ENCODE measurements around the gene SMYD2. TPM values are rescaled to one million over a fixed set of nuclear protein-coding genes. Genes with fewer than 3 reads are reported as not detected.
A peak's percentile ranks its signal among the peaks of the same experiment; 100 is the strongest.

Gene SMYD2
- total RNA-seq, 2 donors from 2014 or later: 6.2 to 89.5 TPM

DNA sequence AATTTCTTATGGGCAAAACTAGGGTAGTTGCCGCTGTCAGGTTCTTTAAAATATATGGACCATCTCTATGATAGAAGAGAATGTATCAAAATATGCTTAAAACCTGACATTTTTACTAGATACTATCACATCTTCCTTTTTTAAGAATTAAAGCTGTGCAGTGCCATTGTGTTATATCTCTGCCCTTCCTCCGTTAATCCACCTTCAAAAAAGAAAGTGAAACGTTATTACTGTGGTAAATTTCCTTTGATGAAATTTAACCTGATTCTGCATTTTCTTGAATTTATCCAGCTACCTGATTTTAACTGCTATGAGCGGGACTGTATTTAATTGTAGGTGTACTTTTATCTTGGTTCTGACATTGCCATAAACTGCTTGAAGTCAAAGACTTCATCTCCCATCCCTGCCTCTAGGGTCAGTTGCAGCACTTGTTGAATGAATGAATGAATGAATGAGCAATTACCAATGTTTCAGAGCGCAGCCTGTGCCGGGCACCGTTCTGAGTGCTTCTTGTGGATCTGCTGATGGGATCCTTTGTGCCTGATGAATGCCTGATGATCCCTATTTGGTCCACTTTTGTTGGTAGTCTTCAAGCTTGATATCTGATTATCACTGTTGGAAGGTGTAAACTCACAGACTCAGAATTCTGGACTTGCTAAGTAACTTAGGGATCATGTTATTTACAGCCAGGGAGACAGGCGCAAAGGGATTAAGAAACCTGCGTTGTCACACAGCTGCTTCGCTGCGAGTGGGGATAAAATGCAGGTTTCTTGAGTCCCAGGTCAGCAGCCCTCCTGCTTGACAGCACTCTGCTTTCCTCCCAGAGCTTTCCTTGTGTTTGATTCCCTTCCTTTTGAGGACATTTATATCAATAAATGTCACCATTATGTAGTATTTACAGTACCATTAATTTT is 30.1 kb downstream of the SMYD2 start:
- Histone ChIP-seq H3K9me3 (no peaks in the 10 kb centered on the region), H3K4me1 (no peaks in the 10 kb centered on the region), H3K27ac (no peak overlapping the region), H3K4me3 (no peak overlapping the region), H3K27me3 (no peaks in the 10 kb centered on the region), H3K36me3 (no peaks in the 10 kb centered on the region)
- TF ChIP-seq, protein P1, sequence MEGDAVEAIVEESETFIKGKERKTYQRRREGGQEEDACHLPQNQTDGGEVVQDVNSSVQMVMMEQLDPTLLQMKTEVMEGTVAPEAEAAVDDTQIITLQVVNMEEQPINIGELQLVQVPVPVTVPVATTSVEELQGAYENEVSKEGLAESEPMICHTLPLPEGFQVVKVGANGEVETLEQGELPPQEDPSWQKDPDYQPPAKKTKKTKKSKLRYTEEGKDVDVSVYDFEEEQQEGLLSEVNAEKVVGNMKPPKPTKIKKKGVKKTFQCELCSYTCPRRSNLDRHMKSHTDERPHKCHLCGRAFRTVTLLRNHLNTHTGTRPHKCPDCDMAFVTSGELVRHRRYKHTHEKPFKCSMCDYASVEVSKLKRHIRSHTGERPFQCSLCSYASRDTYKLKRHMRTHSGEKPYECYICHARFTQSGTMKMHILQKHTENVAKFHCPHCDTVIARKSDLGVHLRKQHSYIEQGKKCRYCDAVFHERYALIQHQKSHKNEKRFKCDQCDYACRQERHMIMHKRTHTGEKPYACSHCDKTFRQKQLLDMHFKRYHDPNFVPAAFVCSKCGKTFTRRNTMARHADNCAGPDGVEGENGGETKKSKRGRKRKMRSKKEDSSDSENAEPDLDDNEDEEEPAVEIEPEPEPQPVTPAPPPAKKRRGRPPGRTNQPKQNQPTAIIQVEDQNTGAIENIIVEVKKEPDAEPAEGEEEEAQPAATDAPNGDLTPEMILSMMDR (IDR thresholded peaks at IDR 0.05): no peak
- peak; percentile 42 for DNase-seq (ENCODE audit: low spot score)

DNA sequence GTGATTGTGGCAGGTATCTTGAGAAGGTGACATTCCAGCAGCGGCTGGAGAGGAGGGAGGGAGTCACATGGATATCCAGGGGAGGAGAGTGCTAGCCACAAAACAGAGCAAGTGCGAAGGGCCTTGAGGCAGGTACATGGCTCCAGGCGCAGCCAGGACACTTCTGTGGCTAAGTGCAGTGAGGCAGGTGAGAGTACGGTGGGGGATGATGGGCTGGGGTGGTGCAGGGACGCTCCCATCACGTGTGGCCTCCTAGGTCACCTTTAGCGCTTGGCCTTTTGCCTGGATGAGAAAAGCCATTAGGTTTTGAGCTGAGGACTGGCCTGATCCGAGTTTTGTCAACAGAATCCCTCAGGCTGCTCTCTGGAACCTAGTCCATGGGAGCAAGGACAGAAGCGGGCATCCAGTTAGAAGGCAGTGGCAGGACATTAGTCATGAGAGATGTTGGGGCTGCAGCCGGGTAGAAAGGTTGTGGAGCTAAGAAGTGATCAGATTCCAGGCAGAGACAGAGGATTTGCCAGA is 31.6 kb downstream of the SMYD2 start:
- DNase-seq (ENCODE audit: low spot score): peak; percentile 47
- H3K9me3 ChIP-seq: no peaks in the 10 kb centered on the region
- H3K4me1 ChIP-seq: no peaks in the 10 kb centered on the region
- H3K27ac ChIP-seq: no peak overlapping the region
- TF ChIP-seq, protein P1 (IDR thresholded peaks at IDR 0.05): no peak
- H3K4me3 ChIP-seq: no peak overlapping the region
- no peaks in the 10 kb centered on the region for H3K36me3 ChIP-seq
- no peaks in the 10 kb centered on the region for H3K27me3 ChIP-seq

DNA sequence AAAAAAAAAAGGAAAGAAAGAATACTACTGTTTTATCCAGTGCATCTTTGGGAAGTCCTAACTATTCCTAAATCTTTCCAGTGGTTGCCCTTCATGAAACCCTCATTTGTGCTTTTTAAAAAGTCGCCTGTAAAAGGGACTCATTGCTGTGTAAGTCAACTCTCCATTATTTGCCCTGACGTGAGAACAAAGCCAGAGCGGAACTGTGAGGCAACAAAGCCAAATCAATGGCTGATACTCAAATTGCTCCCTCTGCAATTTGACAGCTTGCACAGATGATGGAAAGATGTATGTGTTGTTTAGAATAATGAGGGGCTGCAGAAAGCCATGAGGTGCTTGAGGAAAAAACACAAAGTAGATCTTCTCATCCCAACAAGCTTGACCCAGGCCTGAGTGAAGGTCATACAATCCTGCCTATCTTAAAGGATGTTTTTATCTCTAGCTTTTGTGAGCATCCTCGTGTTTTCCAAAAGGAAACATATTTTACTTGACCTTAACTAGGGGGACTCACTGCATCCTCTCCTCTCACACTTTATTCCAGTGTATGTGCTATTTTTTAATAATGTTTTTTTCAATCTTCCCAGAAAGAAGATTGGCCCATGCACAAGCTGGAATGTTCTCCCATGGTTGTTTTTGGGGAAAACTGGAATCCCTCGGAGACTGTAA is 33.4 kb downstream of the SMYD2 start:
- Histone ChIP-seq H3K27me3 (no peaks in the 10 kb centered on the region), H3K4me1 (no peaks in the 10 kb centered on the region), H3K4me3 (no peak overlapping the region), H3K9me3 (no peaks in the 10 kb centered on the region), H3K36me3 (no peaks in the 10 kb centered on the region), H3K27ac (no peak overlapping the region)
- TF ChIP-seq, protein P1 (IDR thresholded peaks at IDR 0.05): no peak
- DNase-seq (ENCODE audit: low spot score): peak; percentile 9

DNA sequence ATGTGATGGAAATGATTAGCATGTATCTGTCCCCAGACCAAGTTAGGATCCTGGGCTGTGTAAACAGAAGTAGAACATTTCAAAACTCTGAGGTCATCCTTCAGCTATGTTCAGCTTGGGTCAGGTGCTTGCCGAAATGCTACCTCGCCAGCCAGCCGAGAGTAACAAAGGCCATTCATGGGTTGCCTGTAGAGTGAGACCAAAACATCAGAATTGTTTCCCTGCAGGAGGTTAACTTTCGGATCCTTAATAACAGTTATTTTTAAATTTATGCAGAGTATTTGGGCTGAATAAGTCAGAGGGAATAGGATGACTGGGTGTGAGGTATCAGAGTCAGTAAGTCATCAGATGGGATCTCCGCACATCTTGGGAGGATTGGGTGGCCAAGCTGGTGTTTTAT is 35.6 kb downstream of the SMYD2 start:
- Histone ChIP-seq H3K27me3 (no peaks in the 10 kb centered on the region), H3K4me3 (no peak overlapping the region), H3K36me3 (no peaks in the 10 kb centered on the region), H3K9me3 (no peaks in the 10 kb centered on the region), H3K4me1 (no peaks in the 10 kb centered on the region), H3K27ac (no peak overlapping the region)
- DNase-seq (ENCODE audit: low spot score): peak; percentile 44
- TF ChIP-seq, protein P1 (IDR thresholded peaks at IDR 0.05): no peak

DNA sequence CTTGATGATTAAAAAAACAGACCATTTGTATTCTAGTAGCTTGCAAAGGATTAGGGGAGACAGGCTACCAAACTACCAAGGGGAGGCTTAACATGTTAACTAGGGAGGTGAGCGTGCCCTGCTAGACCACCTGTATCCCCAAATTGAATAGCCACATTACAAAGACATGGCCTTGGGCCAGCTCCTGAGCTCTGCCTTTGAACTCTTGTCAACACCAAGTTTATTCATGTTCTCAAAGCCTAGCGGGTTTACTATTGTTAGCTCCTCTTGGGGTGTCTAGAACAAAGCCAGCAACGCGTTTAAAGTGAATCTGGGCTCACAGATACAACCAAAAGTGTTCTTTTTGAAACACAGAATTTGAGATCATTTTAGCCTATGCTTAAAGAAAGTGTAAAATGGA is 36.3 kb downstream of the SMYD2 start:
- Histone ChIP-seq H3K27me3 (no peaks in the 10 kb centered on the region), H3K4me3 (no peak overlapping the region), H3K27ac (no peak overlapping the region), H3K4me1 (no peaks in the 10 kb centered on the region), H3K36me3 (no peaks in the 10 kb centered on the region), H3K9me3 (no peaks in the 10 kb centered on the region)
- TF ChIP-seq, protein P1 (IDR thresholded peaks at IDR 0.05): no peak
- peak; percentile 40 for DNase-seq (ENCODE audit: low spot score)

All from right atrium auricular region (tissue), 2 donors.